H1 (cell line): Measurements from ENCODE around the gene AOAH. TPM values are rescaled to one million over a fixed set of nuclear protein-coding genes. Genes with fewer than 3 reads are reported as not detected.

Experiments
- CTCF ChIA-PET: fragments of 300-600 bp; sonication (Branson Sonifier 250); formaldehyde crosslinking; loops from one replicate; lab custom pipeline; 2021; ENCODE audit not compliant: partially characterized antibody; lab: Charles Lee
- POLR2A ChIA-PET: fragments of 300-600 bp; sonication (Branson Sonifier 250); formaldehyde crosslinking; loops from one replicate; lab custom pipeline; 2021; ENCODE audit warnings: inconsistent platforms; ENCODE audit not compliant: partially characterized antibody; lab: Charles Lee
- DNase-seq, 2 experiments: peaks; one replicate each; pipeline versions ENCODE4 v3.0.0 to v3.0.0-alpha.2; 2010 to 2022; ENCODE audit warnings: low spot score in 2 of 2, low read depth in 1 of 2, mixed read lengths in 1 of 2
- FAIRE-seq: peaks from 2 replicates; lab custom pipeline; 2011; peaks lifted over from hg19 to GRCh38; lab: Jason Lieb, UNC
- H2AFZ ChIP-seq: 2 replicates; pipeline ENCODE4 v1.8.1; 2012; ENCODE audit warnings: low read length, inconsistent platforms
- H2AK5ac ChIP-seq: 2 replicates; pipeline ENCODE4 v1.6.1; 2013; ENCODE audit warnings: low read depth, low read length
- H2BK120ac ChIP-seq: replicated peaks from 2 replicates; pipeline ENCODE3; 2013; ENCODE audit warnings: low read depth, low read length, inconsistent platforms
- H2BK12ac ChIP-seq: 2 replicates; pipeline ENCODE4 v1.6.1; 2013; ENCODE audit warnings: low read depth, low read length
- H2BK15ac ChIP-seq: 2 replicates; pipeline ENCODE4 v1.6.1; 2013; ENCODE audit warnings: low read length
- H2BK20ac ChIP-seq: 2 replicates; pipeline ENCODE4 v1.6.1; 2013; ENCODE audit warnings: low read length
- H2BK5ac ChIP-seq: 2 replicates; pipeline ENCODE4 v1.6.1; 2013; ENCODE audit warnings: low read depth, low read length
- H3K14ac ChIP-seq: 2 replicates; pipeline ENCODE4 v1.6.1; 2013; ENCODE audit warnings: inconsistent platforms; ENCODE audit not compliant: insufficient read length
- H3K18ac ChIP-seq: 2 replicates; pipeline ENCODE4 v1.6.1; 2013; ENCODE audit warnings: low read length; ENCODE audit errors: extremely low read depth
- H3K23ac ChIP-seq: 2 replicates; pipeline ENCODE4 v1.6.1; 2013; ENCODE audit warnings: inconsistent platforms; ENCODE audit not compliant: insufficient read length
- H3K23me2 ChIP-seq: 2 replicates; pipeline ENCODE4 v1.6.1; 2013; ENCODE audit warnings: low read depth, low read length
- H3K27ac ChIP-seq: 2 replicates; pipeline ENCODE4 v1.6.1; 2011; ENCODE audit warnings: low read depth, low read length, inconsistent platforms
- H3K27me3 ChIP-seq, 4 experiments: replicated peaks in 1 of 4; 1 replicate in 1 of 4; 2 replicates in 3 of 4; pipeline versions ENCODE4 v1.6.1 to v1.8.1; 2011 to 2013; ENCODE audit warnings: low read length in 3 of 4, mild to moderate bottlenecking in 3 of 4, inconsistent platforms in 2 of 4, mixed read lengths in 2 of 4, moderate library complexity in 1 of 4; ENCODE audit not compliant: control insufficient read depth in 3 of 4, insufficient read depth in 3 of 4; ENCODE audit errors: extremely low read depth in 1 of 4
- H3K36me3 ChIP-seq, 4 experiments: 2 replicates each; pipeline versions ENCODE4 v1.6.1 to v1.8.1; 2011 to 2013; ENCODE audit warnings: mild to moderate bottlenecking in 4 of 4, low read length in 3 of 4, moderate library complexity in 2 of 4, control low read depth in 1 of 4, inconsistent platforms in 1 of 4; ENCODE audit not compliant: insufficient read depth in 4 of 4, control insufficient read depth in 2 of 4
- H3K4ac ChIP-seq: replicated peaks from 2 replicates; pipeline ENCODE3; 2013; ENCODE audit warnings: low read length, low read depth, mixed read lengths, inconsistent platforms; ENCODE audit not compliant: insufficient read length
- H3K4me1 ChIP-seq, 4 experiments: replicated peaks in 1 of 4; 1 replicate in 1 of 4; 2 replicates in 3 of 4; pipeline versions ENCODE4 v1.6.1 to v1.8.1; 2011 to 2013; ENCODE audit warnings: low read length in 3 of 4, inconsistent platforms in 2 of 4, mixed read lengths in 1 of 4; ENCODE audit not compliant: insufficient read depth in 4 of 4, control insufficient read depth in 3 of 4
- H3K4me2 ChIP-seq, 2 experiments: 2 replicates each; pipeline versions ENCODE4 v1.6.1 to v1.8.1; 2011 to 2013; ENCODE audit warnings: low read depth in 2 of 2, low read length in 2 of 2, control low read depth in 1 of 2, inconsistent platforms in 1 of 2, mild to moderate bottlenecking in 1 of 2; ENCODE audit not compliant: insufficient read depth in 1 of 2
- H3K4me3 ChIP-seq, 4 experiments: fragments of 200-600, 300-600 bp in 1 of 4; sonication (generic), shearing (Covaris generic), sonication (Bioruptor Twin) in 1 of 4; 2 replicates each; pipeline versions ENCODE4 v1.5.1 to v1.8.1; 2011 to 2016; ENCODE audit warnings: low read length in 4 of 4, low read depth in 3 of 4, control low read depth in 2 of 4, inconsistent platforms in 2 of 4, mild to moderate bottlenecking in 2 of 4, mixed read lengths in 1 of 4, moderate library complexity in 1 of 4; ENCODE audit not compliant: insufficient read depth in 2 of 4; ENCODE audit errors: extremely low read depth in 1 of 4
- H3K56ac ChIP-seq: replicated peaks from 2 replicates; pipeline ENCODE3; 2013; ENCODE audit warnings: low read depth, mild to moderate bottlenecking, mixed read lengths, low read length, inconsistent platforms; ENCODE audit not compliant: insufficient read length
- H3K79me1 ChIP-seq: 2 replicates; pipeline ENCODE4 v1.6.1; 2013; ENCODE audit warnings: low read depth, low read length, control low read depth
- H3K79me2 ChIP-seq, 2 experiments: 2 replicates each; pipeline versions ENCODE4 v1.6.1 to v1.8.1; 2012 to 2013; ENCODE audit warnings: low read length in 2 of 2, mild to moderate bottlenecking in 2 of 2, inconsistent platforms in 1 of 2; ENCODE audit not compliant: insufficient read depth in 2 of 2, control insufficient read depth in 1 of 2
- H3K9ac ChIP-seq, 4 experiments: replicated peaks in 1 of 4; 1 replicate in 1 of 4; 2 replicates in 3 of 4; pipeline versions ENCODE4 v1.6.1 to v1.8.1; 2011 to 2013; ENCODE audit warnings: low read depth in 3 of 4, low read length in 3 of 4, control low read depth in 2 of 4, mild to moderate bottlenecking in 2 of 4, moderate library complexity in 2 of 4, inconsistent platforms in 1 of 4; ENCODE audit errors: extremely low read depth in 1 of 4
- H3K9me3 ChIP-seq, 2 experiments: 2 replicates each; pipeline versions ENCODE4 v1.6.1 to v1.8.1; 2012 to 2013; ENCODE audit warnings: mild to moderate bottlenecking in 2 of 2, moderate library complexity in 2 of 2, control low read depth in 1 of 2, inconsistent platforms in 1 of 2, low read depth in 1 of 2, low read length in 1 of 2, mixed read lengths in 1 of 2; ENCODE audit not compliant: insufficient read depth in 2 of 2
- H4K20me1 ChIP-seq, 2 experiments: replicated peaks in 1 of 2; 2 replicates each; pipeline versions ENCODE3 to v1.8.1; 2011 to 2013; ENCODE audit warnings: inconsistent platforms in 2 of 2, low read length in 2 of 2, mild to moderate bottlenecking in 1 of 2; ENCODE audit not compliant: insufficient read depth in 2 of 2, control insufficient read depth in 1 of 2
- H4K5ac ChIP-seq: 2 replicates; pipeline ENCODE4 v1.6.1; 2013; ENCODE audit warnings: low read length, low read depth, mixed read lengths, inconsistent platforms; ENCODE audit not compliant: insufficient read length
- H4K8ac ChIP-seq: 2 replicates; pipeline ENCODE4 v1.8.0; 2013; ENCODE audit warnings: mild to moderate bottlenecking, moderate library complexity, low read length, inconsistent platforms; ENCODE audit not compliant: insufficient read depth; ENCODE audit errors: extremely low read depth
- H4K91ac ChIP-seq: replicated peaks from 2 replicates; pipeline ENCODE3; 2013; ENCODE audit warnings: low read length, mixed read lengths, inconsistent platforms; ENCODE audit not compliant: insufficient read length
- BACH1 ChIP-seq: IDR thresholded peaks from 2 replicates; pipeline ENCODE4 v1.6.1; 2012; ENCODE audit warnings: low read length, improper control_type of control experiment
- CTCF ChIP-seq, 3 experiments: IDR thresholded peaks; 1 replicate in 2 of 3; 2 replicates in 1 of 3; pipeline versions ENCODE4 v1.5.1 to v1.6.1; 2011; ENCODE audit warnings: low read length in 3 of 3, mild to moderate bottlenecking in 3 of 3, inconsistent platforms in 2 of 3, low read depth in 1 of 3, moderate library complexity in 1 of 3; ENCODE audit not compliant: insufficient read depth in 1 of 3; ENCODE audit errors: control extremely low read depth in 1 of 3
- RAD21 ChIP-seq, 2 experiments: IDR thresholded peaks in 1 of 2; conservative IDR thresholded peaks in 1 of 2; 2 replicates each; pipeline ENCODE4 v1.6.1; 2011; ENCODE audit warnings: low read depth in 2 of 2, low read length in 2 of 2, improper control_type of control experiment in 1 of 2, inconsistent platforms in 1 of 2, mild to moderate bottlenecking in 1 of 2, moderate library complexity in 1 of 2
- WGBS, 2 experiments: shearing (Covaris generic) in 1 of 2; methylation state at CpG; one replicate each; pipeline versions ENCODE4 v1.1.6 to v1.1.7; 2013 to 2015; ENCODE audit warnings: low lambda C conversion rate in 2 of 2, mixed read lengths in 2 of 2, inconsistent platforms in 1 of 2, low coverage in 1 of 2, missing lambda C conversion rate in 1 of 2; ENCODE audit not compliant: insufficient replicate concordance in 2 of 2, insufficient coverage in 1 of 2, insufficient read length in 1 of 2; ENCODE audit errors: extremely low coverage in 1 of 2, missing lambda C conversion rate in 1 of 2; 5-methylcytosine and 5-hydroxymethylcytosine counted together
- polyA plus RNA-seq, 7 experiments: library from polyadenylated mRNA; depleted of rRNA in 3 of 7; stranded (reverse) in 5 of 7; unstranded in 2 of 7; fragments of >200 nt in 5 of 7; fragments of 200-250 nt in 2 of 7; gene quantifications; 1 replicate in 5 of 7; 2 replicates in 1 of 7; 4 replicates in 1 of 7; pipeline versions ENCODE4 v1.2.1 to v1.2.3, GENCODE V29; 2011 to 2013; ENCODE audit warnings: missing spikeins in 2 of 7, mixed read lengths in 2 of 7
- total RNA-seq: library from RNA; stranded (reverse); fragmentation: NEBNext Ultra II Directional; extraction: Animal tissue kit (Norgen Biotek cat#: 25700); gene quantifications from 2 replicates; pipeline ENCODE4 v1.2.1, GENCODE V29; 2021

Gene AOAH
- total and polyA plus RNA-seq, 2 of the 8 experiments (the other 6 are each of a cell fraction or from before 2014, with no cell fraction given) = 0.08 TPM; not detected in 1

- H3K27me3 ChIP-seq = no peaks in the 10 kb centered on the region
- no peak overlapping the region for H2AK5ac ChIP-seq
- DNase-seq (no peak), FAIRE-seq (peak; percentile 94)
- no peaks in the 10 kb centered on the region for H3K23me2 ChIP-seq
- H3K4me3 ChIP-seq = no peak overlapping the region
- no peak overlapping the region for H2BK15ac ChIP-seq
- H4K20me1 ChIP-seq = no peaks in the 10 kb centered on the region
- no peak overlapping the region for H3K9ac ChIP-seq
- POLR2A ChIA-PET = no interaction called here
- no peak overlapping the region for H3K56ac ChIP-seq
- CTCF ChIA-PET = interaction anchor here (0.6 to 11.8 kb wide), 50 partner anchors 10 to 1425 kb away, joined by 3 to 104 read pairs (median 3); no protein-coding TSS in a partner anchor
- H2AFZ ChIP-seq = no peak overlapping the region
- H2BK120ac ChIP-seq = no peak overlapping the region
- no peak overlapping the region for H4K8ac ChIP-seq
- H3K4ac ChIP-seq = no peak overlapping the region
- H3K36me3 ChIP-seq = no peaks in the 10 kb centered on the region
- WGBS, 2 experiments = 51% methylated on average over 4 of the region's 4 CpGs; no CpG with 5 or more reads in 1 of the 2 experiments
- H2BK20ac ChIP-seq = no peak overlapping the region
- H3K79me1 ChIP-seq = no peaks in the 10 kb centered on the region
- no peak overlapping the region for H3K27ac ChIP-seq
- H4K5ac ChIP-seq = no peak overlapping the region
- no peaks in the 10 kb centered on the region for H3K4me1 ChIP-seq
- no peak overlapping the region for H3K18ac ChIP-seq
- H3K14ac ChIP-seq = no peak overlapping the region
- H3K23ac ChIP-seq = no peak overlapping the region
- no peaks in the 10 kb centered on the region for H3K79me2 ChIP-seq
- H3K4me2 ChIP-seq = no peak overlapping the region
- H2BK5ac ChIP-seq = no peak overlapping the region
- no peak overlapping the region for H2BK12ac ChIP-seq
- TF ChIP-seq BACH1 (no peak), RAD21 (IDR thresholded peaks at IDR 0.05 in 1 of 2, conservative IDR thresholded peaks at IDR 0.05 in 1 of 2; ENCODE audit: low read depth in 2 of 2, low read length in 2 of 2) (peak; percentile 96), CTCF (IDR thresholded peaks at IDR 0.05; ENCODE audit: control extremely low read depth in 1 of 3, insufficient read depth in 1 of 3, low read depth in 1 of 3, low read length in 3 of 3) (peak in 2 of 3 experiments; percentile 69 to 78; a peak in 3 of 4 replicates)
- TF ChIP-seq, all 59 proteins: peak for 2
- Histone ChIP-seq H3K9me3 (no peaks in the 10 kb centered on the region), H4K91ac (no peak overlapping the region)
Observed at GRCh38 chr7:36487756-36488336, 236.4 kb downstream of the AOAH start.
